Ishikawa (cell line): ENCODE results near the gene FLT3LG.

Experiments used
- CEBPB ChIP-seq: IDR thresholded peaks from 2 replicates; pipeline ENCODE4 v1.6.1; 2012
- CREB1 ChIP-seq: IDR thresholded peaks from 2 replicates; pipeline ENCODE4 v1.6.1; 2012; ENCODE audit warnings: low read depth
- EGR1 ChIP-seq: IDR thresholded peaks from 2 replicates; pipeline ENCODE4 v1.6.1; 2012
- EP300 ChIP-seq: IDR thresholded peaks from 2 replicates; pipeline ENCODE4 v1.6.1; 2012; ENCODE audit warnings: borderline replicate concordance
- FOXM1 ChIP-seq: IDR thresholded peaks from 2 replicates; pipeline ENCODE4 v1.6.1; 2012; ENCODE audit warnings: low read depth, borderline replicate concordance
- MAX ChIP-seq: IDR thresholded peaks from 2 replicates; pipeline ENCODE4 v1.6.1; 2012
- NFIC ChIP-seq: IDR thresholded peaks from 2 replicates; pipeline ENCODE4 v1.6.1; 2012
- RAD21 ChIP-seq: IDR thresholded peaks from 2 replicates; pipeline ENCODE4 v1.6.1; 2012; ENCODE audit warnings: low read depth
- REST ChIP-seq: IDR thresholded peaks from 2 replicates; pipeline ENCODE4 v1.6.1; 2012; ENCODE audit warnings: low read depth, mild to moderate bottlenecking
- TAF1 ChIP-seq: IDR thresholded peaks from 2 replicates; pipeline ENCODE4 v1.6.1; 2012; ENCODE audit warnings: low read depth, mild to moderate bottlenecking
- TCF12 ChIP-seq: IDR thresholded peaks from 2 replicates; pipeline ENCODE4 v1.6.1; 2012; ENCODE audit warnings: low read depth
- TEAD4 ChIP-seq: IDR thresholded peaks from 2 replicates; pipeline ENCODE4 v1.6.1; 2012
- USF1 ChIP-seq: IDR thresholded peaks from 2 replicates; pipeline ENCODE4 v1.6.1; 2012
- YY1 ChIP-seq: IDR thresholded peaks from 2 replicates; pipeline ENCODE4 v1.6.1; 2012; ENCODE audit warnings: low read depth
- ZBTB7A ChIP-seq: IDR thresholded peaks from 2 replicates; pipeline ENCODE4 v1.6.1; 2012; ENCODE audit warnings: low read depth

Gene FLT3LG

GRCh38 chr19:49473868-49474541 lies at the start of gene FLT3LG:
Gene FLT3LG (plus strand): TSS chr19:49474215. CDS start chr19:49474640, 425 bp downstream.
- TF ChIP-seq NFIC, result no peak
- peak; percentile 89 for TF ChIP-seq ZBTB7A
- TF ChIP-seq RAD21, result peak; percentile 45; the same call in 1 of the 2 replicates
- no peak for TF ChIP-seq EGR1

- TF ChIP-seq EP300 (no peak), TCF12 (no peak), NFIC (no peak)
These were observed 48.8 kb upstream of the FLT3LG start, which contains the start of gene GFY for GRCh38 chr19:49425178-49425577. Gene GFY (plus strand): TSS chr19:49425388. CDS start chr19:49426431, 1,043 bp downstream.

- no peak for TF ChIP-seq TAF1
- TF ChIP-seq MAX, result 0 out of 2 replicates have a peak, but pooled peaks have one; percentile 24
These were observed 48.0 kb upstream of the FLT3LG start for GRCh38 chr19:49425922-49426592.

- no peak for TF ChIP-seq YY1
- no peak for TF ChIP-seq NFIC
- TF ChIP-seq EP300, result no peak
- no peak for TF ChIP-seq MAX
- no peak for TF ChIP-seq USF1
These were observed 46.7 kb upstream of the FLT3LG start for GRCh38 chr19:49427339-49427738.

- TF ChIP-seq MAX (peak; percentile 68), USF1 (peak; percentile 47), TAF1 (no peak)
These were observed 46.0 kb upstream of the FLT3LG start for GRCh38 chr19:49427855-49428546.

GRCh38 chr19:49428547-49429451 lies 45.2 kb upstream of the FLT3LG start:
- TF ChIP-seq CEBPB (no peak), TAF1 (no peak), YY1 (no peak)

- TF ChIP-seq TEAD4 (no peak), NFIC (no peak), EP300 (no peak), TAF1 (no peak), CEBPB (no peak), USF1 (no peak)
These were observed 43.8 kb upstream of the FLT3LG start for GRCh38 chr19:49430172-49430677.

GRCh38 chr19:49430678-49431329 lies 43.2 kb upstream of the FLT3LG start:
- TF ChIP-seq RAD21 (peak; percentile 44), EP300 (no peak), TCF12 (no peak), FOXM1 (no peak), NFIC (no peak), TEAD4 (no peak), MAX (peak; percentile 31; the same call in 1 of the 2 replicates), REST (no peak), CREB1 (no peak), USF1 (no peak), TAF1 (no peak)
